Measurements from ENCODE around the gene RNU6-7.

The RNU6-7 gene

DNA sequence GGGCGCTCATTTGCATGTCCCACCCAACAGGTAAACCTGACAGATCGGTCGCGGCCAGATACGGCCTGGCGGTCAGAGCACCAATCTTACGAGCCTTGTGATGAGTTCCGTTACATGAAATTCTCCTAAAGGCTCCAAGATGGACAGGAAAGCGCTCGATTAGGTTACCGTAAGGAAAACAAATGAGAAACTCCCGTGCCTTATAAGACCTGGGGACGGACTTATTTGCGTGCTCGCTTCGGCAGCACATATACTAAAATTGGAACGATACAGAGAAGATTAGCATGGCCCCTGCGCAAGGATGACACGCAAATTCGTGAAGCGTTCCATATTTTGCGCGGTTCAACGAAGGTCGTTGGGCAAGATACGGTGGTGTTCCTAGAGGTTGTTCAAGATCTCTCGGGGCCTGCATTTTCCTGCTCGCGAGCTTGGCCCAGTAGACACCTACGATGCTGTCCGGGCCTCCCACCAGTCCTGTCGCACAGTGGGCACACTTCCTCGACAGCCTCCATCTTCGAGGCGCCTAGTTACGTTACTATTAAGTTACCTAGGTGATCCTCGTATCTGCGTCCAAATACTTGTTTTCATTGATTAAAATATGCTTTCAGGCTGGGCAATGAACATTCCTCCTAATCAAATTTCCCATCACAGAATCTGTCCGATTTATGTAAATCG, at the start of gene RNU6-7:
RNU6-7 (plus strand) TSS at position 230 of the 675 bp plus-strand sequence.
- peak; percentile 80 for DNase-seq

DNA sequence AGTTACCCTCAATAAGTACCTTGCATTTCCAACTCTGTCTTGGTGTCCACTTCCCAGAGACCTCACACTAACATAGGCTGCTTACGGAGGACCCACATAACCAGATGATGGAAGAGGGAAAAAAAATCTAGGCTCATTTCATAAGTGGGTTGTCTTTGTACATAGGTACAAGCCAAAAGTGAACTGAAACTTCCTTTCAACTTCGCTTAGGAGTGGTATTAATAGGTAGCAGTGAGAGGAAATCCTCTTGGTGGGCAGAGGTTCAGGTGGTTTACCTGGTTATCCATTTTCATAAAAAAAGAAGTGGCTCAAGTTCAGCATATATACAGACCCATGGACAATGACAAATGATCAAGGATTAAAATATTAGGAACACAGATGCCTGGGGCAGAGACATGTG, 35.8 kb upstream of the RNU6-7 start:
- DNase-seq: no peak

DNA sequence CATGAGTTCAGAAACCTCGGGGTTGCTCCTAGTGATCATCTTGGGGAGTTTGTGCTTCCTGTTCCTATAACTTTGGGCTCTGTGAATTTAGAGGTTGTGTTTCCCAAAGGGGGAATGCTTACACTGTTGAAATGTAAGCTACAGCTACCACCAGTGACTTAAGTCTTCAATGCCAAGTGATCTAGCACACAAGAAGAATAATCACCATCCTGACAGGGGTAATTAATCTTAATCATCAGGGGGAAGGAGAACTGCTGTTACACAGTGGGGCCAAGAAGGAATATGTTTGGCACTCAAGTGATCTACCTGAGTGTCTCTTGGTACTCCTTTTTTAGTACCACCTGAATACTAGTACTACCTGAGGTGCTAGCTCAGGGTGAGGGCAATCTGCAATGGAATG, 34.9 kb upstream of the RNU6-7 start:
- DNase-seq: no peak

DNA sequence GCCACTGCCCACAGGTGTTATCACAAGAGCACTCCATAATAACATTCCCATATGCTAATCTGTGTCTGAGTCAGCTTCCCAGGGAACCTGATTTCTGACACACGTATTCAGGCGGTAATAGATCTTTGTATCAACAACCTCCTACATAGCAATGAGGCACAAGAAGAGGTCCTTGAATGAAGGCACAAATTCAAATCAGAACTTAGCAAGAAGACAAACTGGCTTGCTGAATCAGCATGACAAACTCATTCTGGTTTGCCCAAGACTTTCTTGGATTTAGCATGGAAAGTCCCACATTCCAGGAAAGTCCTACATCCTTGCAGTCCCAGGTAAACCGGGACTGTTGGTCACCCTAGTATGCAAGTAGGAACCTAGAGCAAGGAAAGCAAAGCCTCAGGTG, 33.9 kb upstream of the RNU6-7 start:
- no peak for DNase-seq

DNA sequence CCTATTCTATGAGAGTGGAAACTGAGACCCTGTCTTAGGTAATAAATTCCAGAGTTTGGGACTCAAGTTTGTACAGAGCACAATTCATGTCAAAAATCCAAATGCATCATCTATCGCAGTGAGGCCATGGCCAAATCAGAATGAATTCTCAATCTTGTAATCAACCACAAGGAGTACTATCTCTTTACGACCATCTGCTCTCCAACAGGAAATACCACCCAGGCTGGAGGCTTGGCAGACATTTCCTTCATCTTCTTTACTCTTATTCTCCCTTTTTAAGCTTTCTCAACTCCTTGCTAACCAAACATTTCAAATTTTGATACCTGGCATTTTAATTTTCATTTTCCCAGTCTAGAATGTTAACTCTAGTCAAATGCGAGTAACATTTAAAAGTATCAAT, 32.7 kb upstream of the RNU6-7 start:
- no peak for DNase-seq

DNA sequence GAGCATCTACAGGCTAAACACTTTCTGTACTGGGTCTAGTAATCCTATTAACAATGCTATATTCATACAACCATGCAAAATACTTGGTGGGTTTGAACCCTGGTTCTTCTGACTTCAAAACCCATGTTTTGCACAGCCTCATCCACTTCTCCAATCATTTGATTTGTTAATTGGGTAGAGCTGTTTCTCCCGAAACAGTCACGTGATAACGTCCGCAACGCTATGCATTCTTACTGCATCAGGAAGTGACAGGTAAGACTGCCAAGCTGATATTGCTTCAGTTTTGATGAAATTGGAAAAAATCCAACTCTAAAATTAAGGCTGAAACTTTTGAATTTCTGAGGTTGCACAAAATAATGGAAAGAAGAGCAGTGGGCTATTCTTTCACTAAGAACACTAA, 30.4 kb upstream of the RNU6-7 start:
- DNase-seq: no peak

DNA sequence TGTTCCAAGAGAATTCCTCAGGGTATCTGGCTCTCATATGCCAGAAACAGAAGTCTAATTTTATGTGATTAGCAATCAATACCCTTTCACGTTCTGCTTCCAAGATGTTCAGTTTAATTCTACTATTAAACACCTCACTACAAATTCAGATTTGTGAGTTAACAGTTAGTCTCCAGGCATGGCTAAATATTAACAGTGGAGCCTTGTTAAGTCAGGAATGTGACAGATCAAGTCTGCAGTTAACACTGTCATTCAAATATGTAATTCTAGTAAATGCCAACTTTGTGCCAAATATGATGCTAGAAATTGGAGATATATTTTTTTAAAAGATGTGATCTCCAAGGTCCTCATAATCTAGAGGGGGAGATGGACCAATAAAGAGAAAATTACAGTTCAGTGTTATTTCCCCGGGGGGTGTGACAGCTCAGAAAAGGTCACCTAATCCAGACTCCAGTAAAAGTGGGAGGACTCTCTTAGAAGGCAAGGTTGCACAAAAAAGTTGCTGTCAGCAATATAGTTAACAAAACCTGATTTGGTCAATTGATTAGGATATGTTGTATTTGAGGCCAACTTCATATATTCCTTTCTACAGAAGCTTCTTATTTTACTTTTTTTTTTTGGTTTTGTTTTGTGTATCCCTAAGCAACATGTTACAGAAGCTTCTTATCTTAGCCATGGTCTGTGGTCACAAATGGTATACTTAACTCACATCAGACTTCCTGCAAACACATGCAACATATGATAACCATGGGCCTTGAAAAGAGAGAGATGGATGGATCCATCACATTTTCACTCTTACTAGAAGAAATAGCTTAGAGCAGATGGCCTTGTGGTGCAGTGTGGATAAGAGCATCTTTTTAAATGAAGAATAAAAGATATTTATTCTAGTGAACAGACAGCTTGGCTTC, 18.4 kb upstream of the RNU6-7 start:
- no peak for DNase-seq

DNA sequence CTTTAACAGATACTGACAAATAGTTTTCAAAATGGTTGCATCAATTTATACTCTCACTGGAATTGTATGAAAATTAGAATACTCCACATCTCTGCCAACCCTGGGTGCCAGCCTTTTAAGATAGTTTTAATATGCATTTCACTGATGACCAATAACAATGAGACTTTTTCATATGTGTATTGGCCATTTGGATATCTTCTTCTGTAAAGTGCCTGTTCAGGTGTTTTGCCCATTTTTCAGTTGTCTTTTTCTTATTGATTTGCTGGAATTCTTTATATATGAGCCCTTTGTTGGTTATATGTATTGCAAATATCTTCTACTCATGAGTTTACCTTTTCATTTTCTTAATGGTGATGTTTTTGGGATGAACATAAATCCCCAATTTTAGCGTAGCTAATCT, 16.7 kb upstream of the RNU6-7 start:
- no peak for DNase-seq

DNA sequence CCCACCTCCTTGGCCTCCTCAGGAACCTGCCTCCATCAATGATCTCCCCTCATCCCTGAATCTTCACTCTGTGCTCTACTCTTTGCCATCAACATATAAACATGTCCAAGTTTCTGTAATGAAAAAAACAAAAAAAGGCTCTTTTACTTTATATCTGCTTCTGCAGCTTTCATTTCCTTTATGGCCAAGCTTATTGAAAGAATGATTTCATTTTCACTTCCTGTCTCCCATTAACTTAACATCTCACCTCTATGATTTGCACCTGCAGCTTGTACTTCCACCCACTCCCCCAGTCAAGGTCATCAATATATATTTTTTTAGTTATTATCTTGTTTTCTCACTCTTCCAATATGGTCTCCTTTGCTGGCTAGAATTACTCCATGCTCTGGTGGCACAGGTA, 15.6 kb upstream of the RNU6-7 start:
- DNase-seq: no peak

DNA sequence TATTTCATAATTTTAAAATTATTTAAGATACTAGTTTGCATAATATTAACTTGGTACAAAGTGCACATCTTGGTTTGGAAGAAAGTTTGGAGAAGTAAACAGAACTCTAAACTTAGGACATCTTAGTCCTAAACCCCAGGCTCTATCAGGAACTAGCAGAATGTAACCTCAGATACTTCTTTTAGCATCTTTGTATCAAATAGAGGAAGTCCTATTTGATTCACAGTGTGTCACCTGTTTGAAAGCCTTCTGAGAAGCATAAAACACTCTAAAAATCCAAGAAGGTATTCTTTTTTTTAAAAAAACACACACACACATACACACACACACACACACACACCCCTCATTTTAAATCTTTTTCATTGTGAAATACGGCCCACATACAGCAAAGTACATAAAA, 12.0 kb upstream of the RNU6-7 start:
- no peak for DNase-seq

DNA sequence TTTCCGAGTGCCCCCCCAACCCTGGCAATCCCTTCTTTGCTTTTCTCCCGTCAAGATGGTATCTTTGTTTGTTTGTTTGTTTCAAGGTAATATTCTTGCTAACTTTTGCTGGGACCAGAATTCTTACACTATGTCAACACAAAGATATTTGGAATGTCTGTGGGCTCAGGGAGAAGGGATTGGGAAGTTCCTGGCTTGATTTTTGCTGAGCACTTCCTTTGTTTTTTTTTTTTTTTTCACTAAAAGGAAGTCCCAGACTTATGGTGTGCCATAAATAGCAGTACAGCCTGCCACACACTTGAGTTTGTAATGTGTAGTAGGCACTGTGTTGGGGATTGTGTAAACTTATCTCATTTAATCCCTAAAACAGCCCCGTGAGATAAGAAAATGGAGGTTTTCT, 11.2 kb upstream of the RNU6-7 start:
- DNase-seq: no peak

DNA sequence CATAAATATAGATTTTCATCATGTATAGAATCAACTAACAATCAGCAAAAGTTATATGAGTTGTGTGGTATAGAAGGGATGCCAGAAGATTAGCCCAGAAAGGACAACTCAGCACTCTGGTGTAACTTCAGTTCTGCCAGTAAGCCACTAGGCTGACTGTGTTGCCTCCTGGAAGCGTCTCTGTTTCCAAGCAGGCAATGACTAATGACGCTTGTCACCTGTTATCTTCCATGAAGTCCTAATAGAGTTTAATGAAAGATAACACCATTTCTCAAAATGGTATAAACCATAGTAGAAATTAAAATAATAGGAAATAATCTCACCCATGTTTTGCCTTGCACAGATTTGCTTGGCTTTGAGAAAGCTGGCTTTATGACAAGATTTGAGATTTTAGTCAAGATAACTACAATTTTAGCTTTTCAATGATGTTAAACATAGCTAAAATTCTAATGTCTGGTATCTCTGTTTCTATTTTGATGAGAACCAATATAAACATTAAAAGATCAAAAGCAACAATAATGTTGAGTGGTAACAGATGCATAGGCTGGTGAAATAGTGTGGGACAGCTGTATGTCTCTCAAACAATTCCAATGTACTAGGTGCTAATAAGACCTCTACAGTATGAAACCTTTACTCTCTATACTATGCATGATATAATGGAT, 9.0 kb upstream of the RNU6-7 start:
- no peak for DNase-seq

DNA sequence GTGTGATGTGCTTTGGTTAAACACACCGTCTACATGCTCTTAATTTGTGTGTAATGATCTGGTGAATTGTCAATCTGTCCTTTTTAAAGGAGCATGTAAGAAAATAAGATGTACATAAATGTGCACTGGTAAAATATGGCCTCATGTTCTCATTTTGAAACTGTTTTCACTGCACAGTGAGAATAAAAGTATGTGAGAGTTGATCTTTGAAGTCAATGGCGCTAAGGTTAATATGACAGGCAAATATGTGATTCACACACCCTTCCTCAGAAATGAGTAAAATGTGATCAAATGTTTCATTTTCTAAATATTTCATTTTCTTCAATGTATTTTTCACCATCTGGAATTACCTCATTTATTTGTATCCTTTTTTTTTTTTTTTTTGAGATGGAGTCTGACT, 8.3 kb upstream of the RNU6-7 start:
- DNase-seq: no peak

DNA sequence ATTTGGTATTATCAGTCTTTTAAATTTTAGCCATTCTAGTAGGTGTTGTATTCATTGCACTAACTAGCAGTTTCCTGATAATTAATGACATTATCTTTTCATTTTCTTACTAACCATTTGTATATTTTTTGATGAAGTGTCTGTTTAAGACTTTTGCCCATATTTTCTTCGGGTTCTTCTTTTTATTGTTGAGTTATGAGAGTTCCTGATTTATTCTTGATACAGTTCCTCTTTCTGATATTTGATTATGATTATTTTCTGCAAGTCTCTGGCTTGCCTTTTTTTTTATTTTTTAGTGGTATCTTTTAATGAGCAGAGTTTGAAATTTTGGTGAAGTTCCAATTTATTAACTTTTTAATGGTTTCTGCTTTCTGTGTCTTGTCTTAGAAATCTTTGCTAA, 6.2 kb upstream of the RNU6-7 start:
- no peak for DNase-seq

DNA sequence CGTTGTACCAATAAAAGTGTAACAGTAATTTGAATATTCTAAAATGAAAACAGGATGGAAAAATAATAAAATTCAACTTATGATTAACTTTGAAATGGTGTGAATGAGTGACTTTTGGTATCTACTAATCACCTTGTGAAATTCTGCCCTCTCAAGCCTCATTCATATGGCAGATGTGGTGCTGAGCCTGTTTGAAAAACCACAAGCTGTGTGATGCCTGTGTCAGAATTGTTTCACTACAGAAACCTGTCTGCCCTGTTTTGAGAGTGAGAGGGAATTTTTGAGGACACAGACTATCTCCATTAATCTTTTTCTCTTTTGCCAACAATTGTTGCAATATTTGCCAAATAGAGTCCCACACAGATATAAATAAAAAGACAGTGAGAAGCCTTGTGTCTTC, 3.9 kb upstream of the RNU6-7 start:
- DNase-seq: no peak

DNA sequence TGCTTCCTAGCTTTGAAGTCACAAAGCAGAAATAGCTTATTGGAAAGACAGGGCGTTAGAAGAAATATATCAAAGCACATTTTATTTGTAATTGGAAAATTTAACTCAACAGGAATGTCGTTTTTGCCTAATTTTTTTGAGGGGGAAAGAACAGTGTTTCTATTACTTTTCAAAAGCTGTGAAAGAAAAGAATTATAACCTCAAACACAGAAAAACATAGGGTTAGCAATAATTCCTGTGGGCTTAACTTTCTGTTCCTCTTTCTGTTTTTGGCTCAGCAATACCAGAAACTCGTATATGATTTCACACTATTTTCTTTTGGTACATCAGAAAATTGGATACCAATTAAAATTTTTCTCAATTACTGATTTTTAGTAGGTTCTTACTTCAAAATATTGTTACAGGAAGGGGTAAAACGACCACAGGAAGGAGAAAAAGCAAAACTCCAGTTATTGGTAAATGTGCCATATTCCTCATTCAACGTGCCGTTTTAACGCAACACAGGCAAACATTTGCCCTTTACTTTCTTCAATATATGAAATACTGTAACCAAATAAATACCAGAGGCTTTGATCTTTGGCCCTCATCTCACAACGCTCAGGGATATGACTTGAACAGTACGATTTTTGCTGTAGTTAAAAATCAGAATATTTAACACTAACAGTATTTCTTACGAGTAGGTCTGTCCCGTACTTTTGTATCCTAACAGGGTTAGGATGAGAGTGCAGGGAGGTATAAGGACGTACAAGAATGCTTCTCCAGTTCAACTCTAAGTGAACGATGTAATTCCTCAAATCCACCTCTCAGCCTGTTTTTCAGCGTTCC, 1.3 kb upstream of the RNU6-7 start:
- DNase-seq: no peak

DNA sequence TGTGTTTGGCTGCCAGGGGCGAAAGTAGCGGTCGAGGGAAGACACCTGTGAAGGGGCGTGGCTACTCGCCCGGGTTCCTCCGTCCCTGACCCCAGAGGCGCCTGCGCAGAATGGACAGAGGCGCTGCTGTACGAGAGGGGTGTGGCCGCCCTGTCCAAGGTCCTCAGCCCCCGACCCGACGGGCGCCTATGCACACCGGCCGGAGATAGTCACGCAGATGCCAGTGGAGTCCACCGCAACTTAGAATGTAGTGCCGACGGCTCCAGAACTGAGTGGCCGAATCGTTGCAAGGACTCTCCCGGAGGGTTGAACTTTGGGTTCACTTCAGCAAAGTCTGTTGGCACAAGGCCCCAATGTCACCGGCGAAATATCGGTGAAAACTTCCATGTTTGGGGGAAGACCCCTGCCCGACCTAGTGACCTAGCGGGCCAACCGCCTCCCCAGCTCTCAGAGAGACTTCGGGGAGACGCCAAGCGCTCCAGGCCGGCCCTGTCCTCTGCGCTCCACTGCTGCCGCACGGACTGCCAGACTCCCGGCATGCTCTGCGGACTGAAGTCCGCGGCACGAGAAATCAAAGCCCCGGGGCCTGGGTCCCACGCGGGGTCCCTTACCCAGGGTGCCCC, 541 bp upstream of the RNU6-7 start:
- DNase-seq: peak; percentile 82

DNA sequence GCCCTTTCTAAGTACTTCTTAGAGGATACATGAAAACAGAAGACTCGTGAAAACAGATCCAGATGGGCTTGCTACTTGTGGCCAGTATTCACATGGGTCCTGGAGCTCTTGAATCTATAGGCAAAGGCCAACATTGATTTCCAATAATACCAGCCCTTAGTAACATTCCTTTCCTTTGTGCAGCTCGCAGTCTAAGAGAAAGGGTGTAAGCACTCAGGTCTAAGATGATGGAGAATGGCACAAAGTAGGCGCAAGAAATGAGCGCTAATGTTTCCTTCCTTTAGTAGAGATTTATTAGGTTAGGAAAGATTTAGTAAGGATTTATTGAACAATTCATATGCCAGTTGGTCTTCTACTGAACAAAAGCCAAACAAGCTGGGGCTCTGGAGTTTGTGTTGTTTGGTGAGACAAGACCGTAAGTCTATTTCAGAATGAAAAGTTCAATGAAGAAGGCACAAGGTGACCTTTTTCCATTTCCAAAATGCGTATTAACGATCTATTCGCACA, 699 bp downstream of the RNU6-7 start:
- peak; percentile 80 for DNase-seq

DNA sequence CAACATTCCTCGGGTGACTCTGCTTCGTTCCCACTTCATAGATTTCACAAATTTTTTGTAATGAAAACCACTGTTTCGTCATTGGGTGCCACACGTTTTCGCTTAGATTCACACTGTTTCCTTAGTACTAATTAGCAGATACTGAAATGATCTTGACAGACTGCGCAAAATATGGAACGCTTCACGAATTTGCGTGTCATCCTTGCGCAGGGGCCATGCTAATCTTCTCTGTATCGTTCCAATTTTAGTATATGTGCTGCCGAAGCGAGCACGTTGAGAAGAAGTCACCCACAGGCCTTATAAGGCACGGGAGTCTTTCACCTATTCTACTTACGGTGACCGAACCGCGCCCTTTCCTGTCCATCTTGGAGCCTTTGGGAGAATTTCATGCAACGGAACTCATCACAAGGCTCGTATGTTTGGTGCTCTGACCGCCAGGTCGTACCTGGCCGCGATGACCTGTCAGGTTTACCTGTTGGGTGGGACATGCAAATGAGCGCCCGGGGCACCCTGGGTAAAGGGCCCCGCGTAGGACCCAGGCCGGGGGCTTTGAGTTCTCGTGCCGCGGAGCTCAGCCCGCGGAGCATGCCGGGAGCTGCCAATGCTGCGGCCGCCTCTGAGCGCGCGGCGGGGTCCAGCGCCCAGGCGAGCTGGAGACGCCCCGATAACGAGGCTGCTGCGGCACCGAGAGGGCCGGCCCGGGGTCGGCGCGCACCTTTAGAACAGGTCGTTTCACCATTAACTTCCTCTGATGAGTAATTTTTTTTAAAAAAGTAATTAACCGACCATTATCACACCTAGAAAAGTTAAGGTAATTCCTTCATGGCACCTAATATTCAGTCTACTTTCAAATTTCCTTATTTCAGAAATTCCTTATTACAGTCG, 1.4 kb downstream of the RNU6-7 start, which contains the start of gene RNU6-8:
RNU6-8 (minus strand) TSS at position 272 of the 885 bp plus-strand sequence.
- DNase-seq: peak; percentile 89

DNA sequence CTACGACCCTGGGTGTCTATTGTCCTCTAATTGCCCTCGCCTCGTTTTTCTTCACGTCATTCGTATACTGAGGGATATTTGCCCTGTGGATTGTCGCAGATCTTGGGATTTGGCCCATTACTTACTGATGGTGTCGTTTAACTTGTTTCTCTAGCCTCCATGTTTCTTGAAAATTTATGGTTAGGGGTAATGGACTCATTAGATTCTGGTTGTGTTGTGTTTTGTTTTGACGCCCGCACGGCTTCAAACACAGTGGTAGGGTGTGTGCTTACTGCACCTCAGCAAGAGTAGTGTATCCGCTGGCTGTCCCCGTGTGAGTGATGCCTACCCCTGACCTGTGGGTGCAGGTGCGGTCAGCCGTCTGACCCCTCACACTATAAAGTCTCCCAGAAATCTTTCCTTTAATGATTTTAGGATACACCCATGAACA, 2.1 kb downstream of the RNU6-7 start:
- DNase-seq: no peak

DNA sequence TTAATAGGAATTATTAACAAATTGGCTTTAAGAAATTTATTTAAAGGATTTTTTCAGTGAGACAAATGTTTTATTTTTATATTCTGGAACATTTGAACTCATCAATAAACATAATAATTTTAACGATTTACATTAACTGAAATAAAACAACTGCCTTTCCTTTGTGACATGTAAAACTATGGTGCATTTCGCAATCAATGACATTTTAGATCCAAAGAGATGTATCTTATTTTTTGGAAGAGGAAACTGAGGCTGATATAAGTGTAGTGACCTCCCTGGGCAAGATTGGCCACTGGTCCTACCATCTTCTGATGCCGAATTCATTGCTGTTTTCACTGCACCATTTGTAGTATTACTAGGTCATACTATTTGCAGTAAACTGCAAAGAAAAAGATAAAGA, 3.7 kb downstream of the RNU6-7 start:
- DNase-seq: no peak
